NCI-H226 (cell line): Measurements from ENCODE around the gene MED12L.

Experiments used
- DNase-seq: peaks from one replicate; pipeline ENCODE4 v3.0.0-alpha.2; 2015

MED12L gene

GRCh38 chr3:151306168-151306810, 220.8 kb downstream of the MED12L start:
- no peak for DNase-seq

- no peak for DNase-seq
These were observed 221.7 kb downstream of the MED12L start for GRCh38 chr3:151307131-151307530.

- no peak for DNase-seq
These were observed 222.4 kb downstream of the MED12L start for GRCh38 chr3:151307583-151308488.

- DNase-seq, result no peak
These were observed 224.1 kb downstream of the MED12L start for GRCh38 chr3:151309566-151309965.

- DNase-seq, result no peak
These were observed 227.5 kb downstream of the MED12L start for GRCh38 chr3:151312972-151313371.

- DNase-seq, result no peak
These were observed 228.7 kb downstream of the MED12L start for GRCh38 chr3:151314137-151314536.

- no peak for DNase-seq
These were observed 229.1 kb downstream of the MED12L start for GRCh38 chr3:151314593-151314992.

GRCh38 chr3:151315136-151315535, 229.7 kb downstream of the MED12L start:
- peak; percentile 60 for DNase-seq

- no peak for DNase-seq
These were observed 230.4 kb downstream of the MED12L start for GRCh38 chr3:151315846-151316245.

- DNase-seq, result peak; percentile 82
These were observed 231.0 kb downstream of the MED12L start, which contains the start of gene GPR87 for GRCh38 chr3:151316267-151316991. Gene GPR87 (minus strand): TSS chr3:151316820. CDS start chr3:151300100, 16,720 bp downstream.

- peak; percentile 21 for DNase-seq
These were observed 232.8 kb downstream of the MED12L start for GRCh38 chr3:151318313-151318712.

GRCh38 chr3:151318991-151319390, 233.5 kb downstream of the MED12L start:
- no peak for DNase-seq

- DNase-seq, result no peak
These were observed 234.2 kb downstream of the MED12L start for GRCh38 chr3:151319628-151320027.

- DNase-seq, result no peak
These were observed 234.7 kb downstream of the MED12L start for GRCh38 chr3:151320131-151320530.

- no peak for DNase-seq
These were observed 236.1 kb downstream of the MED12L start for GRCh38 chr3:151321526-151321925.

GRCh38 chr3:151322511-151322910, 237.0 kb downstream of the MED12L start:
- DNase-seq, result no peak

GRCh38 chr3:151327571-151328198, 242.2 kb downstream of the MED12L start:
- no peak for DNase-seq

- DNase-seq, result no peak
These were observed 243.0 kb downstream of the MED12L start for GRCh38 chr3:151328298-151328995.

- DNase-seq, result no peak
These were observed 243.9 kb downstream of the MED12L start, which contains the start of gene P2RY13 for GRCh38 chr3:151329363-151329762. Gene P2RY13 (minus strand): TSS chr3:151329549. CDS start chr3:151329528, 21 bp downstream.

- no peak for DNase-seq
These were observed 244.9 kb downstream of the MED12L start for GRCh38 chr3:151330379-151330778.

- DNase-seq, result no peak
These were observed 245.4 kb downstream of the MED12L start for GRCh38 chr3:151330899-151331298.

- DNase-seq, result no peak
These were observed 246.2 kb downstream of the MED12L start for GRCh38 chr3:151331696-151332095.
